NCI-H146 treated with DMSO at 0.1 percent for 48 hours (cell line): ENCODE measurements around the gene S1PR4.
"Not testable (repeated sequence)": the region's sequence is repeated elsewhere in the genome, so short reads cannot be mapped to it uniquely, and the experiment has no call there.

Source experiments
- DNase-seq: peaks from one replicate; lab custom pipeline; 2025; ENCODE audit not compliant: unreplicated experiment; lab: John Stamatoyannopoulos, UW

Gene S1PR4

GRCh38 chr19:3151563-3152418 lies 26.8 kb upstream of the S1PR4 start:
- no peak for DNase-seq

- DNase-seq = no peak
These were observed 26.2 kb upstream of the S1PR4 start for GRCh38 chr19:3152419-3152780.

- DNase-seq = no peak
These were observed 25.0 kb upstream of the S1PR4 start for GRCh38 chr19:3153286-3154230.

- DNase-seq = not testable (repeated sequence)
These were observed 24.1 kb upstream of the S1PR4 start for GRCh38 chr19:3154447-3154846.

- DNase-seq = no peak
These were observed 23.4 kb upstream of the S1PR4 start for GRCh38 chr19:3154957-3155736.

GRCh38 chr19:3157096-3157845 lies 21.3 kb upstream of the S1PR4 start:
- DNase-seq = no peak

GRCh38 chr19:3159565-3159964 lies 19.0 kb upstream of the S1PR4 start:
- no peak for DNase-seq

GRCh38 chr19:3160219-3160618 lies 18.4 kb upstream of the S1PR4 start:
- no peak for DNase-seq

GRCh38 chr19:3161453-3161852 lies 17.1 kb upstream of the S1PR4 start:
- DNase-seq = no peak

GRCh38 chr19:3162418-3163229 lies 15.9 kb upstream of the S1PR4 start:
- no peak for DNase-seq

GRCh38 chr19:3163230-3163886 lies 15.2 kb upstream of the S1PR4 start:
- peak; percentile 31 for DNase-seq

- no peak for DNase-seq
These were observed 14.6 kb upstream of the S1PR4 start for GRCh38 chr19:3163943-3164342.

GRCh38 chr19:3167533-3168272 lies 10.9 kb upstream of the S1PR4 start:
- no peak for DNase-seq

- DNase-seq = no peak
These were observed 6.5 kb upstream of the S1PR4 start for GRCh38 chr19:3171894-3172672.

- DNase-seq = not testable (repeated sequence)
These were observed 5.9 kb upstream of the S1PR4 start for GRCh38 chr19:3172673-3173000.

GRCh38 chr19:3175781-3176714 lies 2.5 kb upstream of the S1PR4 start:
- DNase-seq = no peak
